GM10248 (cell line): ENCODE measurements around the gene RAB33B.

Experiments
- CTCF ChIA-PET: fragments of 300-600 bp; sonication (Branson Sonifier 250); formaldehyde crosslinking; extraction: SDS; loops from one replicate; lab custom pipeline; 2021; ENCODE audit warnings: antibody characterized with exemption; lab: Yijun Ruan, JAX
- POLR2A ChIA-PET: fragments of 350-650 bp; sonication (Branson Sonifier 250); formaldehyde crosslinking; extraction: SDS; loops from one replicate; lab custom pipeline; 2020; ENCODE audit warnings: antibody characterized with exemption; lab: Yijun Ruan, JAX
- DNase-seq: peaks from one replicate; pipeline ENCODE4 v3.0.0; 2012; ENCODE audit errors: extremely low spot score
- CTCF ChIP-seq: IDR thresholded peaks from 2 replicates; pipeline ENCODE4 v1.5.1; 2012; ENCODE audit warnings: mild to moderate bottlenecking, low read depth; ENCODE audit errors: extremely low read depth, missing control alignments, control extremely low read depth

The RAB33B gene

GRCh38 chr4:139509727-139510410, 55.9 kb downstream of the RAB33B start:
- CTCF ChIA-PET: interaction anchor here (0.8 to 1.7 kb wide), 9 partner anchors 10 to 485 kb away, joined by 3 to 8 read pairs (median 4); no protein-coding TSS in a partner anchor
- TF ChIP-seq CTCF: peak; percentile 29
- POLR2A ChIA-PET: no interaction called here
- no peak for DNase-seq

- no peak for DNase-seq
- no peak for TF ChIP-seq CTCF
- ChIA-PET POLR2A (no interaction called here), CTCF (interaction anchor here (1.2 to 2.4 kb wide), 4 partner anchors 9 to 20 kb away, joined by 3 to 7 read pairs (median 4); no protein-coding TSS in a partner anchor)
Measured at GRCh38 chr4:139511320-139511719, 57.4 kb downstream of the RAB33B start.

GRCh38 chr4:139514382-139515059, 60.6 kb downstream of the RAB33B start:
- no peak for DNase-seq
- CTCF ChIA-PET: interaction anchor here (1.3 to 2.1 kb wide), 2 partner anchors 16 to 17 kb away, joined by 3 to 11 read pairs; no protein-coding TSS in a partner anchor
- POLR2A ChIA-PET: no interaction called here
- TF ChIP-seq CTCF: no peak

- TF ChIP-seq CTCF: no peak
- ChIA-PET POLR2A (no interaction called here), CTCF (interaction anchor here (0.8 to 2.1 kb wide), 4 partner anchors 12 to 159 kb away, joined by 3 to 11 read pairs (median 4); no protein-coding TSS in a partner anchor)
- no peak for DNase-seq
Measured at GRCh38 chr4:139515531-139515958, 61.6 kb downstream of the RAB33B start.

- ChIA-PET POLR2A (interaction anchor here (0.7 kb wide), 1 partner anchor 324 kb away, joined by 3 read pairs; no protein-coding TSS in a partner anchor), CTCF (interaction anchor here (0.8 to 4.5 kb wide), 8 partner anchors 9 to 838 kb away, joined by 3 to 22 read pairs (median 3); no protein-coding TSS in a partner anchor)
Measured at GRCh38 chr4:139521754-139522401, 68.0 kb downstream of the RAB33B start.

More at GRCh38 chr4:139521754-139522401, 68.0 kb downstream of the RAB33B start:
- no peak for TF ChIP-seq CTCF
- DNase-seq: peak; percentile 24
